ENCODE measurements around the gene TMEM183A.
"Not testable (repeated sequence)": the region's sequence is repeated elsewhere in the genome, so short reads cannot be mapped to it uniquely, and the experiment has no call there.

Gene TMEM183A

DNA sequence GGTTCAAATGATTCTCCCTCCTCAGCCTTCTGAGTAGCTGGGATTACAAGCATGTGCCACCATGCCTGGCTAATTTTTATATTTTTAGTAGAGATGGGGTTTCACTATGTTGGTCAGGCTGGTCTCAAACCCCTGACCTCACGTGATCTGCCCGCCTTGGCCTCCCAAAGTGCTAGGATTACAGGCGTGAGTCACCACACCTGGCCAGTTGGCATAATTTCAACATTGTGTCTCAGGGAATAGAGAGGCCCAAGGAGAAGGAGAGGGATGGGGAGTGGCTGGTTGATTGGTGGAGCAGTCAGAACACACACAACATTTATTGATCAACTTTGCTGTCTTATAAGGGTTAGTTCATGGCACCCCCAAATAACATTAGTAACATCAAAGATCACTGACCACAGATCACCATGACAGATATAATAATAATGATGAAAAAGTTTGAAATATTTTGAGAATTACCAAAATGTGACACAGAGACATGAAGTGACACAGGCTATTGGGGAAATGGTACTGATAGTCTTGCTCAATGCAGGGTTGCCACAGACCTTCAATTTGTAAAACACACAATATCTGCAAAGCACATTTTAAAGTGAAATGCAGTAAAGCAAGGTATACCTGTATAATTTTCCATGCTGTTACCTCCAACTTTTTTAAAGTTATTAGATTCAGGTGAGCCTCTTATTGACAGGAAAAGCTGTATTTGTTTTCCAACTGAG lies 24.3 kb upstream of the TMEM183A start:
- H3K9me3 ChIP-seq (ENCODE audit: insufficient read depth, low read length): no peaks in the 10 kb centered on the region
- no peak overlapping the region for H3K27ac ChIP-seq (ENCODE audit: low read depth, low read length)
- H3K4me2 ChIP-seq (ENCODE audit: low read depth, low read length, poor library complexity, severe bottlenecking): no peak overlapping the region
- H3K27me3 ChIP-seq (ENCODE audit: low read length): no peaks in the 10 kb centered on the region
- no peak overlapping the region for H3K9ac ChIP-seq (ENCODE audit: low read length)
- H3K9me2 ChIP-seq (replicated peaks; ENCODE audit: insufficient read depth, low read length): no peaks in the 10 kb centered on the region
- no peaks in the 10 kb centered on the region for H3K79me2 ChIP-seq (ENCODE audit: insufficient read depth, low read length)
- H2AFZ ChIP-seq (ENCODE audit: low read depth, low read length, severe bottlenecking): no peak overlapping the region
- H3F3A ChIP-seq (ENCODE audit: insufficient read depth): no peaks in the 10 kb centered on the region
- no peaks in the 10 kb centered on the region for H3K36me3 ChIP-seq (ENCODE audit: low read length)
- no peak overlapping the region for H3K4me3 ChIP-seq (ENCODE audit: insufficient read depth, low read length, poor library complexity, severe bottlenecking)
- no peaks in the 10 kb centered on the region for H4K20me1 ChIP-seq (ENCODE audit: low read depth, low read length)
- TF ChIP-seq EZH2phosphoT487 (conservative IDR thresholded peaks at IDR 0.05; ENCODE audit: low read length) (no peak), CTCF (IDR thresholded peaks at IDR 0.05; ENCODE audit: insufficient read depth, low read length, poor library complexity, severe bottlenecking) (no peak)

GRCh38 chr1:202986120-202986519 lies 21.1 kb upstream of the TMEM183A start:
- H3K27me3 ChIP-seq (ENCODE audit: low read length); H2AFZ ChIP-seq (ENCODE audit: low read depth, low read length, severe bottlenecking); H3K9me2 ChIP-seq (replicated peaks; ENCODE audit: insufficient read depth, low read length); H3K4me2 ChIP-seq (ENCODE audit: low read depth, low read length, poor library complexity, severe bottlenecking); H3F3A ChIP-seq (ENCODE audit: insufficient read depth); H3K9ac ChIP-seq (ENCODE audit: low read length); H3K27ac ChIP-seq (ENCODE audit: low read depth, low read length); H3K4me3 ChIP-seq (ENCODE audit: insufficient read depth, low read length, poor library complexity, severe bottlenecking); H4K20me1 ChIP-seq (ENCODE audit: low read depth, low read length); H3K79me2 ChIP-seq (ENCODE audit: insufficient read depth, low read length); H3K36me3 ChIP-seq (ENCODE audit: low read length); H3K9me3 ChIP-seq (ENCODE audit: insufficient read depth, low read length): not testable (repeated sequence)

DNA sequence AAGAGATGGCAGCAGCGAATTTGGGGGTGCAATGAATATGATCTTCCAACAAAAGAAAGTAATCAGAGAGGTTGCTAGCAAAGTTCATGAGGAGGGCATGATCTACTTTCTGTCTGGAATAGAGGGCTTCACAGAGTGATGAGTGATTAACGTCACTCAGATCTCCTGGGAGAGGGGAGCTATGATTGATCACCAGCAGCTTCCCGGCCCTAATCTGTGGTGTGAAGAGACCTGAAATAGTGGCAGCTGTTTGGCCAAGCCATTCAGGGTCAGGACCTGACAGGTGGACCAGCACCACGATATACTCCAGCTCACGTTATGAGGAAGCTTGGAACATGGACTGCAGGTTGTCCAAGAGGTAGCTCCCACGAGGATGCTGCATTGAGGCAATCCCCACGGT lies 19.9 kb upstream of the TMEM183A start:
- Histone ChIP-seq H3K9ac (ENCODE audit: low read length) (no peak overlapping the region), H3K27me3 (ENCODE audit: low read length) (no peaks in the 10 kb centered on the region), H3K4me3 (ENCODE audit: insufficient read depth, low read length, poor library complexity, severe bottlenecking) (no peak overlapping the region), H3F3A (ENCODE audit: insufficient read depth) (no peaks in the 10 kb centered on the region), H3K9me3 (ENCODE audit: insufficient read depth, low read length) (no peaks in the 10 kb centered on the region), H4K20me1 (ENCODE audit: low read depth, low read length) (no peaks in the 10 kb centered on the region), H3K27ac (ENCODE audit: low read depth, low read length) (no peak overlapping the region), H3K4me2 (ENCODE audit: low read depth, low read length, poor library complexity, severe bottlenecking) (no peak overlapping the region), H3K36me3 (ENCODE audit: low read length) (no peaks in the 10 kb centered on the region), H3K9me2 (replicated peaks; ENCODE audit: insufficient read depth, low read length) (no peaks in the 10 kb centered on the region), H2AFZ (ENCODE audit: low read depth, low read length, severe bottlenecking) (no peak overlapping the region), H3K79me2 (ENCODE audit: insufficient read depth, low read length) (no peaks in the 10 kb centered on the region)
- TF ChIP-seq EZH2phosphoT487 (conservative IDR thresholded peaks at IDR 0.05; ENCODE audit: low read length): no peak

DNA sequence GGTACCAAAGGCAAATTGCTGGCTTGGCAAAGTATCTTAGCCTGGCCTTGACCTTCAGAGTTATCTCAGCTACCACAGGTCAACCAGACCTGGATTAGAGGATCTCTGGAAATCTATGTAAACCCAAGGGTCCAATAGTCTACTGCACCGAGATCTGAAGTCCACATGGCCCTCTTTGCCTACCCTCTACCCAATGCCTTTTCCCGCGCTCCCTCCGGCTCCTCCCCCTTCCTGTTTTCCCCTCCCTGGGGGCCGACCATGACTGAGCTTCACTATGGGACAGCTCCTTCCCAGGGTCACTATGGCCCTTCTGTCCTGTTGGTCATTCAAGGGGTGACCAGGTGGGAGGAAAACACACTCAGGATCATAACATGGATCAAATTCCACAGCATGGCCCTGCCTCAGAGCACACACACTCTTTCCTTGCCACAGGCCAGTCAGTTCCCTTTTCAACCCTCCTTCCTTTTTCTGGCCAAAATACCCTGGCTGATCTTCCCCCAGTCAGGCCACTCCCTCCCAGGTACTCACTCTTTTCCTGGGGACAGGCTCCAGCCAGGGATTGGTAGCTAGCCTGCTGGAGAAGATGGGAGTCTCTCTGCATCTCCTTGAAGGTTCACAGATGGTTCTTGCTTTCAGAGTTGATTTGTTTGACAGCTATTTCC lies 19.1 kb upstream of the TMEM183A start:
- Histone ChIP-seq H3K27me3 (ENCODE audit: low read length) (no peaks in the 10 kb centered on the region), H3K4me3 (ENCODE audit: insufficient read depth, low read length, poor library complexity, severe bottlenecking) (no peak overlapping the region), H3K27ac (ENCODE audit: low read depth, low read length) (no peak overlapping the region), H3K9me3 (ENCODE audit: insufficient read depth, low read length) (no peaks in the 10 kb centered on the region), H3F3A (ENCODE audit: insufficient read depth) (no peaks in the 10 kb centered on the region), H2AFZ (ENCODE audit: low read depth, low read length, severe bottlenecking) (no peak overlapping the region), H4K20me1 (ENCODE audit: low read depth, low read length) (no peaks in the 10 kb centered on the region), H3K4me2 (ENCODE audit: low read depth, low read length, poor library complexity, severe bottlenecking) (no peak overlapping the region), H3K79me2 (ENCODE audit: insufficient read depth, low read length) (no peaks in the 10 kb centered on the region), H3K9ac (ENCODE audit: low read length) (no peak overlapping the region), H3K36me3 (ENCODE audit: low read length) (no peaks in the 10 kb centered on the region), H3K9me2 (replicated peaks; ENCODE audit: insufficient read depth, low read length) (no peaks in the 10 kb centered on the region)
- no peak for TF ChIP-seq CTCF (IDR thresholded peaks at IDR 0.05; ENCODE audit: insufficient read depth, low read length, poor library complexity, severe bottlenecking)
